Hematopoietic multipotent progenitor cell treated with erythropoietin and hydrocortisone succinate and interleukin-3 and kit ligand, for 17 days (in vitro differentiated cells): Measurements from ENCODE around the gene TMEM179B.
"Not testable (repeated sequence)": the region's sequence is repeated elsewhere in the genome, so short reads cannot be mapped to it uniquely, and the experiment has no call there.

Experiments used
- DNase-seq: peaks from one replicate; pipeline ENCODE4 v3.0.0-alpha.2; 2015; ENCODE audit warnings: low spot score

Gene TMEM179B

GRCh38 chr11:62789576-62789975 lies 2.4 kb downstream of the TMEM179B start:
- no peak for DNase-seq

DNA sequence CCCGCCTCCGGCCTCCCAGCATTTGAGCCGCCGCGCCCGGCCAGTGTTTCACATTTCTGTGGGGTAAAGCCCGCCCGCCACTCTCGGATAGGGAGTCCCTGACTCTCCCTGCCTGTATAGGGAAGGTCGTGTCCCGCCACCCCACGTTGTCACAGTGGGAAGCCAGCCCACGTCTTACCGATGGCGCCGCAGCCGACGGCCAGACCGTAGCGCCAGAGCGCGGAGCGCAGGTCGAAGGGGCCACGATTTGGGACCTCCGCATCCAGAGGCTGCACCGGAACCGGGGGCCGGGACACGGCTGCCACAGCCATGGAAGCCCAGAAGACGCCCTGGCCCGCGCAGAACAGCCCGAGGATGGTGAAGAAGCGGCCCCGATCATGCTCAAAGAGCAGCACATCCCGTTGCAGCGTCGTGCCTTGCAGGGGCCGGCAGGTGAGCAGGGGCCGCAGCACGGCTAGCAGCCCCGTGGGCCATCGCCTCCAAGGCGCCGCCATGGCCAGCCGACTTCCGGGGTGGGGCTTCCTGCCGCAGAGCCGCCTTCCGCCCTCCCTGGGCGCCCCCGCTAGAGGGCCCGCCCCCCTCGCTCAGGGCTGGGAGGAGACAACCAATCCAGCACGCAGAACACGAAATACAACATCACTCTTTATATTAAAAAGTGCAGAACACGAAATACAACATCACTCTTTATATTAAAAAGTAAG lies 4.4 kb downstream of the TMEM179B start, which contains the start of gene TMEM223:
TMEM223 (minus strand) TSS at position 506 of the 701 bp plus-strand sequence; CDS start at position 494, 12 bp downstream.
- DNase-seq: peak; percentile 86

DNA sequence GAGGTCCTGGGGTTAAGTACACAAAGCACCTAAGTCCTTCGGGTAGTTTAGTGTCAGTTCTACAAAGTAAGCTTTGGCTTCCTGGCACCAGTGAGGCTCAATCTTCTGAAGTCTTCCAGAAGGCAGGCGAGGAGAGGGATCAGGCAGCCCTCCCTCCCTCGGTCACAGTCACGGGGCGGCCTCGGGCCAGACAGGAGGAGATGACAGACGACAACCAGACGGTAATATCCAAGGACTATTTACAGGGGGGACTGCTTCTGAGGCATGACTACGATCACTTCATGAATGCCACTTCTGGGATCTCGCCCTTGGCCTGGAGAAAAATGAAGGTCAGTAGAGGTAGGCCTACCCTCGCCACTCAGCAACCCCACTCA lies 5.0 kb downstream of the TMEM179B start:
- no peak for DNase-seq

- DNase-seq: peak; percentile 3
Measured at GRCh38 chr11:62794201-62794775, 7.1 kb downstream of the TMEM179B start.

- DNase-seq: no peak
Measured at GRCh38 chr11:62796281-62796680, 9.1 kb downstream of the TMEM179B start.

DNA sequence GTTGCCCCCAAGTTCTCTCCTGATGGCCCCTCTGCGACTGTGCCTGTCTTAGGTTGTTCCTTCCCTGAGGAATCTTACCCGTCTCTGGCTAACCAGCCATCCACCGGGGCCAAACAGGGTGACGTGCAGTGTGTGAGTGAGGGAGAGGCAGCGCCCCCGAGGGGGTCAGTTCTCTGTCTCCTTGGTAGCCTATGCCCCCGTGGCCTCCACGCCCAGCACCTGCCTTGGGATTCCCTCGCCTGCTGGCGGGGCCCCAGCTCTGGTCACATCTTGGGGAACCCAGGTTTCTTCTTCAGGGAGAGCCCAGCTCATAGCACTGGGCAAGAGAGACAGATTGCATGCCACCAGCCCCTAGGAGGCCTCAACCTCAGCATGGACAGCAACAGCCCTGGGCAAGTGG lies 12.3 kb downstream of the TMEM179B start:
- no peak for DNase-seq

GRCh38 chr11:62801071-62801470 lies 13.9 kb downstream of the TMEM179B start:
- DNase-seq: no peak

DNA sequence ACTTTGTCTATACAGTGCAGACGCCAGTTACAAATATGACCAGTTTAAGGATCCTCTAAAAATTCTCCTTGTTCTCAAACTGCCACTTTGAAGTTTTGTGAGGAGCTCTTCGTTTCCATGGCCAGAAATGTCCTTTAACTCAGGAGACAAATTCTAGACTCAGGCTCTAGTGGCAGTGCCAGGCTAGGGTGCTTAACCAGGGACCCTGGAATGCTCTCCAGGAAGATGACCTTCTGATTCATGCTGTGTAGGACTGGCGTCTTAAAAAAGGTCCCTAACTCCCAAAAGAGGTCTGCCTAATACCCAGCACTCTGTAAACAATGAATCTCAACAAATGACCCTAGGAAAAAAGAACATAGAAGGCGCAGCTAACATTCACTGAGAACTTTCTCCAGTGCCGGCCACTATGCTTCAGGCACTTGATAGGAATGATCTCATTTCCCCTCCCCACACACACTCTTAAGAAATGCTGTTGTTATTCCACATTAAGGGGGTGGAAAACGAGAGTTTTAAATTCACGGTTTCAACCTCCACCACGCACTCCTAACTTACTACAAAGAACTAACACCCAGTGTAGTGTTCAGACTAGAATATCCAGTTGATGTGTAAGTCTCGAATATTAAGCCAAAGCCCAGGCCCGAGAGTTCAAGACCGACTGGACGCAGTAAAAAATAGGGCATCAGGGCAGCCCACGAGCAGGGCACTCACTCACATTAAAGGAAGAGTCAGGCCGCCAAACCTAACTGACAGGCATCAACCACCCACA lies 17.3 kb downstream of the TMEM179B start:
- no peak for DNase-seq

DNA sequence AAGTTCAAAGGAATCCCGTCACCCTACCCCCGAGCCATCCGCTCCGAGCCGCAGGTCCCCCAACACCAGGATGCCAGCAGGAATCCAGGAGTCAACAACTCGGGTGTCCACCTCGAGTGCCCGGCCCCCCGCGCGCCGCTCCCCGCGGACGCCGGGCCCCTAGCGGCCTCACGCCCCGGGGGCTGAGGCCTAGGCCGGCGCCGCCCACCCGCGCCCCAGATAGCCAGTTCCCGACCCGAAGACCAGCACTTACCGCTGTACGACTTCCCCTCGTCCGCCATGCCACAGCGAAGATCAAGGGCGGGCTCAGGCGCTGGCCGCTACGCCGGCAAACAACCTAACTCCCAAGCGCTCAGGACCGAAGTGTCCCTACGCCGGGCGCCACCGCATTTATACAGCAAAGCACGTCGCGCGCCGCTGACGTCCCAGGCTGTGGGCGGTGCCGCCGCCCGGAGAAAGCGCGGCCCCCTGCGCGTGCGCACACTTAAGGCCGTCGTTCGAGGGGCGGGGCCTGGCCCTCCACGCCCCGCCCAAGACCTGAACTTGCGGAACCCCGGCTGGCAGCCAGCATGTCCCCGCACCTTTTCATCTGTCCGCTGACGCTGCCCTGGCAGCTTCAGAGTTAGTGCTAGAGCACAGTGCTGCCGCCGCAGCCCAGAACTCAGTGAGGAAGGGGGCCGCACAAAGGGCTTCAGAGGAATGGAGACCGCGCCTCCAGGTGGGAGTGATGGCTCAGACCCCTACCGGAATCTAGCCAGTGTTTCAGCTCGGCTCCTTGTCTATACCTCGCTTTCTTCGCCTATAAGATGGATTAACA lies 18.1 kb downstream of the TMEM179B start, which contains the start of gene NXF1:
NXF1 (minus strand) TSS at position 365 of the 817 bp plus-strand sequence; CDS start at position 281, 84 bp downstream.
- DNase-seq: peak; percentile 99

DNA sequence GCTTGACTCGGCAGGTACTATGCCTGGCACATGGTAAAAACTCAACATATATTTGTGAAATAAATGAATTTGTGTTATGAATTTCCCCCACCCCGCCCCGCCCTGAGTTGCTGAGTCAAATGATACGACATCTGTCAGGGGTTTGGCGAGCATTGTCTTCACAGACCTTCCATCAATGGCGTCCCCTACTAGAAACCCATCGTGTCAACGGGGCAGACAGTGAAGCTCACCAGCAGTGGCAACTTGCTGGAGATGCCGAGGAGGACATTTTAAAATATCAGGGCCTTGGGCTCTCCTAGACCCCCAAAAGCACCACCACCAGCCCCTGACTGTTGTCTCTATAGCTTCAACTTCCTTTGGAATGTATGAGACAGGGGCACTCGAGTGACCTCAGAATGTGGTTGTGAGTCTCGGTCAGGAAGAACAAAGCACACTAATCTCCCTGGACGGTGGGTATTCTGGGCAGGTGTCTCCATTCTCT lies 18.8 kb downstream of the TMEM179B start:
- DNase-seq: no peak

DNA sequence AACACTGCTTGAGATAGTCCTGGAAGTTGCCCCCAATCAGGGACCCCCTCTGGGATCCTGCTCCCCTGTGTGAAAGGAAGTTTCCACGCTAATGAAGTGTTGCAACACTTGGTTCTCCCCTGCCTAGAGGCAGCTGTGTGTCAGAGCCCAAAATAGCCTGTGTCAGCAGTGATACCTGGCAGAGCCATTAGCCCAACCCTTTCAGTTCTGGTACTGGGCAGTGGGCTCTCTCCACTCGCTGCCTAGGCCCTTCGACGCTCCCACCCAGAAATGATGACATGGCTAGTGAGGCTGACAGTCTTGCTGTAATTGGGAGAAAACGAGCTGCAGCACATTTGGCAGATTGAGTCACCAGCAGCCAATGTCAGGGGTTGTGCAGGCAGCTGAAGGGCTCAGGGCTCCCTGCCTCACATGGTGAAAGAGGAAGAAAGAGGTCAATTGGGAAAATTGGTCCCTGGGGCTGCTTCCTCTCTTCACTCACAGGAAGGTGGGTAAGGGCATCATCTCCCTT lies 19.5 kb downstream of the TMEM179B start:
- no peak for DNase-seq

DNA sequence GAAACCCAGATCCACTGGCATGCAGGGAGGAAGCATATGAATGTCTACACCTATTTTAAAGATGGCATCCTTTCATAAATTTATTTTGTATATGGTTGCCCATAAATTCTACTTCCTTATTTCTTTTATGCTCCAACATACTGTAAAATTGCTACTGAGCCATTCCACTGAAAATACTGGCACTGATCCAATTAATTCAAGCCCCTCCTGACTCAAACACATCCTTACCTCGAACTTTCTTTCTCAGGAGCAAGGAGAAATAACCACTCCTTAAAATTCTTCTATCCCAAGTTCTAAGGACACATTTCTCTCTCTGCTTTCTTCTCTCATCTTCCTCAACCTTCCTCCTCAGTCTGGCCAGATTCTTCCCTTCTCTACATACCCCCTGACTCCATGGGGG lies 23.5 kb downstream of the TMEM179B start:
- no peak for DNase-seq

DNA sequence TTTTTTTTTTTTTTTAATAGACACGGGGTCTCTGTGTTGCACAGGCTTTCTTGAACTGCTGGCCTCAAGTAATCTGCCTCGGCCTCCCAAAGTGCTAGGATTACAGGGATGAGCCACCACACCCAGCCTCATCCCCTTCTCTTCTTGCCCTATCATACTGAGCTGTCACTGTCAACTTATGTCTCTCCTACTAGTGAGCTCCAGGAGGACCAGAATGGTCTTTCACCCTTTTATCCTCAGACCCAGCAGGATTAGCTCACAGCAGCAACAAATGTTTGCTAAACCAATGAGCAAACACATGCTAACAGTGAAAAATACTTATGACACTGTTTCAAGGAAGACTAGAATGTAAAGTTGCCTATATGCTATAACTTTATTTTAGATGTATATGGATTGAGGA lies 24.5 kb downstream of the TMEM179B start:
- no peak for DNase-seq

DNA sequence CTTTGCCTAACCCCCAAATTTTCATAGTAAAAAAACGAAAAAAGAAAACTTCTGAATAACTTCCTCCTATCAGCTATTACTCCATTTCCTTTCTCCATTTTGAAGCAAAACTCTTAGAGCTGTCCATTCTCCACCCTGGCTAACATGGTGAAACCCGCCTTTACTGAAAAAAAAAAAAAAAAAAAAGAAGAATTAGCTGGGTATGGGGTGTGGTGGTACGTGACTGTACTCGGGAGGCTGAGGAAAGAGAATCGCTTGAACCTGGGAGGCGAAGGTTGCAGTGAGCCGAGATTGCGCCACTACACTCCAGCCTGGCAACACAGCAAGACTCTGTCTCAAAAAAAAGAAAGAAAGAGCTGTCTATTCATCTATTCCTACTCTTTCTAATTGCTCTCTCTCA lies 29.4 kb downstream of the TMEM179B start:
- no peak for DNase-seq

- DNase-seq: no peak
Measured at GRCh38 chr11:62817129-62817528, 29.9 kb downstream of the TMEM179B start.

- no peak for DNase-seq
Measured at GRCh38 chr11:62823677-62824076, 36.5 kb downstream of the TMEM179B start.

DNA sequence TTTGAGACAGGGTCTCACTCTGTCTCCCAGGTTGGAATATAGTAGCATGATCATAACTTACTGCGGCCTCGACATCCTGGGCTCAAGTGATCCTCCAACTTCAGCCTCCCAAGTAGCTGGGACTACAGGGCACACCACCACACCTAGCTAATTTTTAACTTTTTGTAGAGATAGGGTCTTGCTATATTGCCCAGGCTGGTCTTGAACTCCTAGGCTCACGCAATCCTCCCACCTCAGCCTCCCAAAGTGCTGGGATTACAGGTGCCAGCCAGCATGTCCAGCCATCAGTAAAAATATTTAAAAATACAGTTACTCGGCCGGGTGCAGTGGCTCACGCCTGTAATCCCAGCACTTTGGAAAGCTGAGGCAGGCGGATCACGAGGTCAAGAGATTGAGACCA lies 40.9 kb downstream of the TMEM179B start:
- DNase-seq: not testable (repeated sequence)

GRCh38 chr11:62830904-62831519 lies 43.8 kb downstream of the TMEM179B start:
- DNase-seq: peak; percentile 25

- DNase-seq: peak; percentile 100
Measured at GRCh38 chr11:62831520-62832335, 44.5 kb downstream of the TMEM179B start, which contains the start of gene STX5. STX5 (minus strand) TSS chr11:62832051; CDS start chr11:62831243, 808 bp downstream.
